Measurements from ENCODE around the gene B4GALNT4. TPM values are rescaled to one million over a fixed set of nuclear protein-coding genes. Genes with fewer than 3 reads are reported as not detected.

Gene B4GALNT4
- total RNA-seq, 1 experiment from 2014 or later, result 20.0 TPM

DNA sequence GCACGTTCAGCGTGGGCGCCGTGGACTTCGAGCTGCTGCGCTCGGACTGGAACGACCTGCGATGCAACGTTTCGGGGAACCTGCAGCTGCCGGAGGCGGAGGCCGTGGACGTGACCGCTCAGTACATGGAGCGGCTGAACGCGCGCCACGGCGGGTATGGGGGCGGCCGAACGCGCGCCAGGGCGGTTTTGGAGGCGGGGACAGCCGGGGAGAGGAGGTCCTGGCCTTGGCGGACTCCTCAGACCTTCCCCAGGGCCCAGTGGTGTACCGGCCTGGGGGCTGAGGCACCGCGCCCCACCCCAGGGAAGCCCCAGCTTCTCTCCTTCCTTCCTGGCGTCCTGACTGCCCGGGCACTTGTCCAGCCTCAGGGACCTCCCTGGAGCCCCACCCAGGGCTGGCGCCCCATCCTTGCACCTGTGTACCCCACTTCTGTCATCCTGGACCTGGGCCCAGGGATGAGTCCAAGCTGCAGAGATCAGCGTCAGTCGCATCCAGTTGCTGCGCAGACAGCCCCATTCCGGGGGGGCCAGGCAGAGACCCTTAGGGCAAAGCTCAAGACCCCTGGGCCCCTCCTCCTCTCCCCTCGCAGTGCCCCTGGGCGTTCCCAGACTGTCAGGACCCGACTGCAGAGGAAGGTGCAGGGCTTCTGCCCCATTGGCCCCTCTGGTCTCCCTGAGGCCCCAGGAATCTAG, 8.0 kb downstream of the B4GALNT4 start:
- H3K36me3 Mint-ChIP-seq (ENCODE audit: insufficient read depth, unreplicated experiment), result peaks cover 42% of the 10 kb centered on the region
- POLR2A ChIA-PET, result interaction anchor here (0.5 kb wide), 1 partner anchor 14 kb away, joined by 4 read pairs; no protein-coding TSS in a partner anchor
- no TSS peak for BruUV-seq (replicated peaks)

DNA sequence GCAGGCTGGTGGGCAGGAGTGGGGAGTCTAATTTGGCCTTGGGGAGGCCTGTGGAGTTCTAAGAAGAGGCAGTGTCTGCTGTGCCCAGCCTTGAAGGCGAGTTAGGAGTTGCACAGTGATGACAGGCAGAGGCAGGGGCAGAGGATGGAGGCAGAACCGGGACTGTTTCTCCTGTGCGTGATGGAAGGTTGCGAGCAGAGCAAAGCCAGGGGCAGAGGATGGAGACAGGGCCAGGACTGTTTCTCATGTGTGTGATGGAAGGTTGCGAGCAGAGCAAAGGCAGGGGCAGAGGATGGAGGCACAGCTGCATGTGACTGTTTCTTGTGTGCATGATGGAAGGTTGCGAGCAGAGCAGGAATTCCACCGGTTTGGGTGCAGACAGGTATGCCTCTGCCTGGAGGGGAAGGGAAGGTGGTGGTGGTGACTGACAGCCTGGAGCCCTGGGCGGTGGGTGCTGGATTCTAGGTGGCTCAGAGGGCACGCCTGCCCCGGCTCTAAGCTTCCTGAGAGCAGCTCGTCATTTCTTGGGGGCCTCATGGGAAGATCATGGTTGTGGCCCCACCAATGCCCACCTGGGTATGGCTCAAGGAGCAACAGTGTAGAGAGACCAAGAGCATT, 8.7 kb downstream of the B4GALNT4 start:
- Mint-ChIP-seq H3K27me3 (ENCODE audit: insufficient read depth, unreplicated experiment) (no peaks in the 10 kb centered on the region), H3K27ac (ENCODE audit: low read depth, unreplicated experiment) (no peak overlapping the region), H3K9me3 (ENCODE audit: unreplicated experiment) (no peaks in the 10 kb centered on the region), H3K4me1 (ENCODE audit: insufficient read depth, unreplicated experiment) (no peaks in the 10 kb centered on the region), H3K4me3 (ENCODE audit: unreplicated experiment) (no peak overlapping the region), H3K36me3 (ENCODE audit: insufficient read depth, unreplicated experiment) (peaks cover 40% of the 10 kb centered on the region)
- ChIA-PET POLR2A (no interaction called here), CTCF (interaction anchor here (1.1 kb wide), 1 partner anchor 13 kb away, joined by 3 read pairs; no protein-coding TSS in a partner anchor)
- DNase-seq (ENCODE audit: unreplicated experiment), result no peak
- TF ChIP-seq, protein P1, sequence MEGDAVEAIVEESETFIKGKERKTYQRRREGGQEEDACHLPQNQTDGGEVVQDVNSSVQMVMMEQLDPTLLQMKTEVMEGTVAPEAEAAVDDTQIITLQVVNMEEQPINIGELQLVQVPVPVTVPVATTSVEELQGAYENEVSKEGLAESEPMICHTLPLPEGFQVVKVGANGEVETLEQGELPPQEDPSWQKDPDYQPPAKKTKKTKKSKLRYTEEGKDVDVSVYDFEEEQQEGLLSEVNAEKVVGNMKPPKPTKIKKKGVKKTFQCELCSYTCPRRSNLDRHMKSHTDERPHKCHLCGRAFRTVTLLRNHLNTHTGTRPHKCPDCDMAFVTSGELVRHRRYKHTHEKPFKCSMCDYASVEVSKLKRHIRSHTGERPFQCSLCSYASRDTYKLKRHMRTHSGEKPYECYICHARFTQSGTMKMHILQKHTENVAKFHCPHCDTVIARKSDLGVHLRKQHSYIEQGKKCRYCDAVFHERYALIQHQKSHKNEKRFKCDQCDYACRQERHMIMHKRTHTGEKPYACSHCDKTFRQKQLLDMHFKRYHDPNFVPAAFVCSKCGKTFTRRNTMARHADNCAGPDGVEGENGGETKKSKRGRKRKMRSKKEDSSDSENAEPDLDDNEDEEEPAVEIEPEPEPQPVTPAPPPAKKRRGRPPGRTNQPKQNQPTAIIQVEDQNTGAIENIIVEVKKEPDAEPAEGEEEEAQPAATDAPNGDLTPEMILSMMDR (IDR thresholded peaks at IDR 0.05; ENCODE audit: unreplicated experiment), result no peak
- intact Hi-C loops (cut with micrococcal nuclease), result no loop called here
- BruUV-seq (replicated peaks), result no TSS peak

More for the DNA sequence above, 8.0 kb downstream of the B4GALNT4 start:
- CTCF ChIA-PET, result interaction anchor here (1.1 kb wide), 1 partner anchor 12 kb away, joined by 3 read pairs; no protein-coding TSS in a partner anchor
- Mint-ChIP-seq H3K27ac (ENCODE audit: low read depth, unreplicated experiment) (no peak overlapping the region), H3K27me3 (ENCODE audit: insufficient read depth, unreplicated experiment) (no peaks in the 10 kb centered on the region), H3K9me3 (ENCODE audit: unreplicated experiment) (no peaks in the 10 kb centered on the region), H3K4me3 (ENCODE audit: unreplicated experiment) (no peak overlapping the region), H3K4me1 (ENCODE audit: insufficient read depth, unreplicated experiment) (no peaks in the 10 kb centered on the region)
- no peak for DNase-seq (ENCODE audit: unreplicated experiment)
- intact Hi-C loops (cut with micrococcal nuclease), result no loop called here
- TF ChIP-seq, protein P1 (IDR thresholded peaks at IDR 0.05; ENCODE audit: unreplicated experiment), result no peak

DNA sequence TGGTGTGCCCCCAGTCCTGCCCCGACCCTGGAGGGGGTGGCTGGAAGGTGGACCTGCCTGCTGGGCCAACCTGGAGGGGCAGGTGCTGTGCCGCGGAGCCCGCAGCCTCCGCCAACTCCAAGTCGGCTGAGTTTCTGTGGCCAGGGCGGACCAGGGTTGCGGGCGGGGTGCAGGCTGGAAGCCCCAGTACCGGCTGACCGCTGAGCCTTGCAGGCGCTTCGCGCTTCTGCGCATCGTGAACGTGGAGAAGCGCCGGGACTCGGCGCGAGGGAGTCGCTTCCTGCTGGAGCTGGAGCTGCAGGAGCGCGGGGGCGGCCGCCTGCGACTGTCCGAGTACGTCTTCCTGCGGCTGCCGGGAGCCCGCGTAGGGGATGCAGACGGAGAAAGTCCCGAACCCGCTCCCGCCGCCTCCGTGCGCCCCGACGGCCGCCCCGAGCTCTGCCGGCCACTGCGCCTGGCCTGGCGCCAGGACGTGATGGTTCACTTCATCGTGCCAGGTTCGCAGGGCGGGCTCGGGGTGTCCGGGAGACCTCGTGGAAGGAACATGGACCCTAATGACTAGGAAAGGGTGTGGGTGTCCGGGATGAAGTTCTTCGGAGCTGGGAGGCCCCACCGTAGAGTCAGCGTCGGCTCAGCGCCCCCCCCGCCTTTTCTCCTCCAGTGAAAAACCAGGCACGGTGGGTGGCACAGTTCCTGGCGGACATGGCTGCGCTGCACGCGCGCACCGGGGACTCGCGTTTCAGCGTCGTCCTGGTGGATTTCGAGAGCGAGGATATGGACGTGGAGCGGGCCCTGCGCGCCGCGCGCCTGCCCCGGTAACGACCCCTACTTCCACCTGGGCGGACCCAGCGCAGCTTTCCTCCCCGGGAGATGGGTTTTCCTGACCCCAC, 10.2 kb downstream of the B4GALNT4 start:
- TF ChIP-seq, protein P1 (IDR thresholded peaks at IDR 0.05; ENCODE audit: unreplicated experiment), result no peak
- Mint-ChIP-seq H3K27ac (ENCODE audit: low read depth, unreplicated experiment) (no peak overlapping the region), H3K27me3 (ENCODE audit: insufficient read depth, unreplicated experiment) (no peaks in the 10 kb centered on the region), H3K4me1 (ENCODE audit: insufficient read depth, unreplicated experiment) (no peaks in the 10 kb centered on the region), H3K4me3 (ENCODE audit: unreplicated experiment) (no peak overlapping the region), H3K36me3 (ENCODE audit: insufficient read depth, unreplicated experiment) (peaks cover 34% of the 10 kb centered on the region), H3K9me3 (ENCODE audit: unreplicated experiment) (no peaks in the 10 kb centered on the region)
- CTCF ChIA-PET, result no interaction called here
- no peak for DNase-seq (ENCODE audit: unreplicated experiment)
- POLR2A ChIA-PET, result interaction anchor here (0.9 kb wide), 1 partner anchor 13 kb away, joined by 3 read pairs; no protein-coding TSS in a partner anchor
- no TSS peak for BruUV-seq (replicated peaks)
- intact Hi-C loops (cut with micrococcal nuclease), result no loop called here

DNA sequence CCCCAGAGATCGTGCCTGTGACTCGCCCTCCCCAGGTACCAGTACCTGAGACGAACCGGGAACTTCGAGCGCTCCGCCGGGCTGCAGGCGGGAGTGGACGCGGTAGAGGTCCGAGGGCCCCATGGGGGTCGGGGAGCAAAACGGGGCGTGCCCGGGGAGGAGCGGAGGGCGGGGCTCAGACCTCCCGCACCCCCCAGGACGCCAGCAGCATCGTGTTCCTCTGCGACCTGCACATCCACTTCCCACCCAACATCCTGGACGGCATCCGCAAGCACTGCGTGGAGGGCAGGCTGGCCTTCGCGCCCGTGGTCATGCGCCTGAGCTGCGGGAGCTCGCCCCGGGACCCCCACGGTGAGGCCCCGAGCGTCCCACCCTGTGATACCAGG, 10.8 kb downstream of the B4GALNT4 start:
- intact Hi-C loops (cut with micrococcal nuclease), result no loop called here
- Mint-ChIP-seq H3K27ac (ENCODE audit: low read depth, unreplicated experiment) (no peak overlapping the region), H3K36me3 (ENCODE audit: insufficient read depth, unreplicated experiment) (peaks cover 34% of the 10 kb centered on the region), H3K4me1 (ENCODE audit: insufficient read depth, unreplicated experiment) (no peaks in the 10 kb centered on the region), H3K27me3 (ENCODE audit: insufficient read depth, unreplicated experiment) (no peaks in the 10 kb centered on the region), H3K9me3 (ENCODE audit: unreplicated experiment) (no peaks in the 10 kb centered on the region), H3K4me3 (ENCODE audit: unreplicated experiment) (no peak overlapping the region)
- ChIA-PET CTCF (interaction anchor here (0.8 kb wide), 1 partner anchor 16 kb away, joined by 3 read pairs; no protein-coding TSS in a partner anchor), POLR2A (interaction anchor here (0.9 kb wide), 1 partner anchor 13 kb away, joined by 3 read pairs; no protein-coding TSS in a partner anchor)
- no peak for DNase-seq (ENCODE audit: unreplicated experiment)
- TF ChIP-seq, protein P1 (IDR thresholded peaks at IDR 0.05; ENCODE audit: unreplicated experiment), result no peak
- BruUV-seq (replicated peaks), result no TSS peak
